Measurements from ENCODE around the gene NHSL1.

The NHSL1 gene

GRCh38 chr6:138451043-138451442 lies 48.3 kb downstream of the NHSL1 start:
- H3K4me3 Mint-ChIP-seq = no peak overlapping the region
- no peaks in the 10 kb centered on the region for H3K36me3 Mint-ChIP-seq

DNA sequence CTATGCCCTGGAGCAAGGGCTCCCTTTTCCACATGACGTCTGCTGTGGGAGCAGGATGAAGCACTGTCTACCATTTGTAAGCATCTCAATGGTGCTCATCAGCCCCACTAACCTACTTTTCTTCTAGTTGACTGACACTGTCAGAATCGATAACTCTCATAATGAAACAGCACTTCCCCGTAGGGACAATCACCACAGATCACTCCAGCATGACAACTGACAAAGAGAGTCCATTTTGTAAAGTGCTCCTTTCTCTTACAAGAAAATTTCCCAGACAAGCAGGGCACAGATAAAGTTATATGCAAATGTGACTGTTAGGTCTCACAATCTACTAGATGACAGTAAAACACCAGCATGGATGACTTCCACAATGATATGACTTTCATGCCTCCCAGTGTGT lies 48.8 kb downstream of the NHSL1 start:
- Mint-ChIP-seq H3K4me3 (no peak overlapping the region), H3K4me1 (peaks cover 13% of the 10 kb centered on the region), H3K27me3 (peaks cover 8% of the 10 kb centered on the region), H3K27ac (no peak overlapping the region), H3K36me3 (no peaks in the 10 kb centered on the region), H3K9me3 (peaks cover 3% of the 10 kb centered on the region)
- ATAC-seq (ENCODE audit: low read depth) (no peak), DNase-seq (ENCODE audit: low spot score in 2 of 2) (no peak)

More at GRCh38 chr6:138451043-138451442, 48.3 kb downstream of the NHSL1 start:
- H3K9me3 Mint-ChIP-seq = peaks cover 3% of the 10 kb centered on the region
- H3K27ac Mint-ChIP-seq = no peak overlapping the region
- ATAC-seq (ENCODE audit: low read depth) (no peak), DNase-seq (ENCODE audit: low spot score in 2 of 2) (no peak)
- H3K4me1 Mint-ChIP-seq = peaks cover 15% of the 10 kb centered on the region
- peaks cover 8% of the 10 kb centered on the region for H3K27me3 Mint-ChIP-seq

- H3K27me3 Mint-ChIP-seq = peaks cover 8% of the 10 kb centered on the region
- no peak overlapping the region for H3K4me3 Mint-ChIP-seq
- ATAC-seq (ENCODE audit: low read depth) (no peak), DNase-seq (ENCODE audit: low spot score in 2 of 2) (no peak)
- H3K36me3 Mint-ChIP-seq = no peaks in the 10 kb centered on the region
- no peak overlapping the region for H3K27ac Mint-ChIP-seq
- peaks cover 6% of the 10 kb centered on the region for H3K4me1 Mint-ChIP-seq
- peaks cover 3% of the 10 kb centered on the region for H3K9me3 Mint-ChIP-seq
Observed at GRCh38 chr6:138446821-138447220, 52.5 kb downstream of the NHSL1 start.

GRCh38 chr6:138443979-138444378 lies 55.3 kb downstream of the NHSL1 start:
- no peaks in the 10 kb centered on the region for H3K36me3 Mint-ChIP-seq
- ATAC-seq (ENCODE audit: low read depth) (no peak), DNase-seq (ENCODE audit: low spot score in 2 of 2) (no peak)
- H3K27ac Mint-ChIP-seq = no peak overlapping the region
- H3K4me3 Mint-ChIP-seq = no peak overlapping the region
- H3K9me3 Mint-ChIP-seq = no peaks in the 10 kb centered on the region
- no peaks in the 10 kb centered on the region for H3K4me1 Mint-ChIP-seq
- peaks cover 5% of the 10 kb centered on the region for H3K27me3 Mint-ChIP-seq

DNA sequence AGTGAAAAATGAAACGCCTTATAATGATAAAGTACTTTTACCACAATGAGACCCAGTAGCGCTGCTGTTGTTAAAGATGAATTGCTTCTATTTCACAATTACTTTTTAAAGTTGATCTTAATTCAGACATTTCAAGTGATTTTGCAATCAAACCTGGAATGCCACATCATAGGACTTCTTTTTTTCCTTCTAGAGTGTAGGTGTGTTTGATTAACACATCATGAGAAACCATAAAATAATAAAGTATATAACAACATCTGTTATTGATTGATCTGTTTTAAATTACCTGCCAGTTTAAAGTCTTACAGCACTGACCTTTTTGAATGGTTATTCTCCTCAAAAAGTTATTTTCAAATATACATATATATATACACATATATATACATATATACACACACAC lies 56.6 kb downstream of the NHSL1 start:
- H3K36me3 Mint-ChIP-seq = no peaks in the 10 kb centered on the region
- ATAC-seq (ENCODE audit: low read depth) (no peak), DNase-seq (ENCODE audit: low spot score in 2 of 2) (no peak)
- H3K4me1 Mint-ChIP-seq = no peaks in the 10 kb centered on the region
- H3K4me3 Mint-ChIP-seq = no peak overlapping the region
- peaks cover 5% of the 10 kb centered on the region for H3K27me3 Mint-ChIP-seq
- H3K9me3 Mint-ChIP-seq = no peaks in the 10 kb centered on the region
- H3K27ac Mint-ChIP-seq = no peak overlapping the region

DNA sequence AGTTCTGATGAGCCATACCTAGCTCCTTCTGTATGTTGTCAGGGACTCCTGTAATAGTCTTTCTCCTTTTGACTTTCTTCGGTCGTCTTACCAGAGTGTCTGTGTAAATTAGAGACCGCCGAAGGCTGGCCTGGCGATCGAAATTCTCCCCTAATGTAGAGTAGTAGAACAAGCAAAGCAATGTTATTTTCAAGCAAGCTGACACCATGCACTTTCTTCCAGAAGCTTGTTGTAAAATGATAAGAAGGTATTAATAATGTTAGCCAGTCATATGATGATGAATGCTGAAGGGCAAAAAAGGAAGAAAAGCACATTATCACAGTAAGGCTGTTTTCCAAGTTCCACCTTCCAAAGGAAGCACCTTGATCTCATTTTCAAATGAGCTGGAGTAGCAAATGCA lies 57.3 kb downstream of the NHSL1 start:
- Mint-ChIP-seq H3K9me3 (no peaks in the 10 kb centered on the region), H3K27ac (no peak overlapping the region), H3K4me3 (no peak overlapping the region), H3K36me3 (no peaks in the 10 kb centered on the region), H3K27me3 (peaks cover 6% of the 10 kb centered on the region), H3K4me1 (no peaks in the 10 kb centered on the region)
- ATAC-seq (ENCODE audit: low read depth) (no peak), DNase-seq (ENCODE audit: low spot score in 2 of 2) (no peak)

DNA sequence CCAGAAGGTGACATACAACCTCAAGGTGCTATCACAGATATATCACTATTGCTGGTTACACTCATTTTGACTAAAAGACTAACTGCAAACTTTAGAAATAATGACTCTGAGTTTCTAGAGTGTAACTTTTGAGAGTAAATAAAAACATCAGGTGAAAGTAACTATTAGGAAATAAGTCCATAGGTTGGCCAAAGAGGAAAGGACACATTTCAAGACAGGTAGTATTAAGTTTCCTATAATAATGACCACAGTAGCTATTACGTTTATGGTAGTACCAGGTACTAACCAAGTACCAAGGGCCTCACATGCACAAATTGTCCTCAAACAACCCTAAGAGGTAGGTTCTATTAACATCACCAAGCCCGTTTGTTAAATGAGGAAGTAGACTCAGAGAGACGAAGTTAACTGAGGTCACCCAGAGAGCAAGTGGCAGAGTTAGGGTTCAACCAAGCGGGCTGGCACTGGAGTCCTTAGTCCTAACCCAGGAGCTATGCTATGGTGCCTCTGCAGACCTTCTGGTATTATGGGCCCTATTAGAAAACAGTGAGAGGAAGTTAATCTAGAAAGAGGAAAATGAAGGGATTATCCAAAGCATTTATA lies 58.4 kb downstream of the NHSL1 start:
- ATAC-seq (ENCODE audit: low read depth) = peak; percentile 77

GRCh38 chr6:138440296-138440695 lies 59.0 kb downstream of the NHSL1 start:
- DNase-seq (ENCODE audit: low spot score in 2 of 2) = no peak
- Mint-ChIP-seq H3K4me3 (no peak overlapping the region), H3K36me3 (no peaks in the 10 kb centered on the region), H3K27ac (no peak overlapping the region), H3K4me1 (no peaks in the 10 kb centered on the region), H3K27me3 (peaks cover 2% of the 10 kb centered on the region), H3K9me3 (no peaks in the 10 kb centered on the region)
- ATAC-seq (ENCODE audit: low read depth) = no peak

More for the DNA sequence above, 58.4 kb downstream of the NHSL1 start:
- Mint-ChIP-seq H3K9me3 (no peaks in the 10 kb centered on the region), H3K27me3 (peaks cover 2% of the 10 kb centered on the region), H3K36me3 (no peaks in the 10 kb centered on the region), H3K27ac (no peak overlapping the region), H3K4me1 (no peaks in the 10 kb centered on the region), H3K4me3 (no peak overlapping the region)
- no peak for DNase-seq (ENCODE audit: low spot score in 2 of 2)

GRCh38 chr6:138439546-138439945 lies 59.7 kb downstream of the NHSL1 start:
- no peak overlapping the region for H3K4me3 Mint-ChIP-seq
- H3K4me1 Mint-ChIP-seq = peaks cover 3% of the 10 kb centered on the region
- ATAC-seq (ENCODE audit: low read depth) = no peak
- peaks cover 2% of the 10 kb centered on the region for H3K27me3 Mint-ChIP-seq
- no peak overlapping the region for H3K27ac Mint-ChIP-seq
- no peak for DNase-seq (ENCODE audit: low spot score in 2 of 2)
- no peaks in the 10 kb centered on the region for H3K36me3 Mint-ChIP-seq
- H3K9me3 Mint-ChIP-seq = no peaks in the 10 kb centered on the region

- Mint-ChIP-seq H3K4me3 (no peak overlapping the region), H3K4me1 (peaks cover 9% of the 10 kb centered on the region), H3K9me3 (no peaks in the 10 kb centered on the region), H3K27ac (no peak overlapping the region), H3K36me3 (no peaks in the 10 kb centered on the region), H3K27me3 (peaks cover 9% of the 10 kb centered on the region)
- no peak for DNase-seq (ENCODE audit: low spot score in 2 of 2)
- ATAC-seq (ENCODE audit: low read depth) = peak; percentile 45
Observed at GRCh38 chr6:138434925-138435324, 64.4 kb downstream of the NHSL1 start.

- Mint-ChIP-seq H3K9me3 (no peaks in the 10 kb centered on the region), H3K27me3 (peaks cover 12% of the 10 kb centered on the region), H3K4me1 (peaks cover 11% of the 10 kb centered on the region), H3K36me3 (no peaks in the 10 kb centered on the region), H3K4me3 (no peak overlapping the region), H3K27ac (no peak overlapping the region)
- ATAC-seq (ENCODE audit: low read depth) = no peak
- no peak for DNase-seq (ENCODE audit: low spot score in 2 of 2)
Observed at GRCh38 chr6:138434096-138434495, 65.2 kb downstream of the NHSL1 start.

- no peak for ATAC-seq (ENCODE audit: low read depth)
- no peak overlapping the region for H3K27ac Mint-ChIP-seq
Observed at GRCh38 chr6:138432063-138432356, 67.3 kb downstream of the NHSL1 start.

GRCh38 chr6:138431256-138432062 lies 67.8 kb downstream of the NHSL1 start:
- Mint-ChIP-seq H3K4me3 (no peak overlapping the region), H3K27ac (no peak overlapping the region), H3K9me3 (no peaks in the 10 kb centered on the region), H3K36me3 (no peaks in the 10 kb centered on the region), H3K27me3 (peaks cover 11% of the 10 kb centered on the region), H3K4me1 (peaks cover 11% of the 10 kb centered on the region)
- peak; percentile 64 for ATAC-seq (ENCODE audit: low read depth)
- no peak for DNase-seq (ENCODE audit: low spot score in 2 of 2)

More at GRCh38 chr6:138432063-138432356, 67.3 kb downstream of the NHSL1 start:
- no peaks in the 10 kb centered on the region for H3K9me3 Mint-ChIP-seq
- no peak overlapping the region for H3K4me3 Mint-ChIP-seq
- no peaks in the 10 kb centered on the region for H3K36me3 Mint-ChIP-seq
- no peak for DNase-seq (ENCODE audit: low spot score in 2 of 2)
- H3K4me1 Mint-ChIP-seq = peaks cover 11% of the 10 kb centered on the region
- peaks cover 11% of the 10 kb centered on the region for H3K27me3 Mint-ChIP-seq

DNA sequence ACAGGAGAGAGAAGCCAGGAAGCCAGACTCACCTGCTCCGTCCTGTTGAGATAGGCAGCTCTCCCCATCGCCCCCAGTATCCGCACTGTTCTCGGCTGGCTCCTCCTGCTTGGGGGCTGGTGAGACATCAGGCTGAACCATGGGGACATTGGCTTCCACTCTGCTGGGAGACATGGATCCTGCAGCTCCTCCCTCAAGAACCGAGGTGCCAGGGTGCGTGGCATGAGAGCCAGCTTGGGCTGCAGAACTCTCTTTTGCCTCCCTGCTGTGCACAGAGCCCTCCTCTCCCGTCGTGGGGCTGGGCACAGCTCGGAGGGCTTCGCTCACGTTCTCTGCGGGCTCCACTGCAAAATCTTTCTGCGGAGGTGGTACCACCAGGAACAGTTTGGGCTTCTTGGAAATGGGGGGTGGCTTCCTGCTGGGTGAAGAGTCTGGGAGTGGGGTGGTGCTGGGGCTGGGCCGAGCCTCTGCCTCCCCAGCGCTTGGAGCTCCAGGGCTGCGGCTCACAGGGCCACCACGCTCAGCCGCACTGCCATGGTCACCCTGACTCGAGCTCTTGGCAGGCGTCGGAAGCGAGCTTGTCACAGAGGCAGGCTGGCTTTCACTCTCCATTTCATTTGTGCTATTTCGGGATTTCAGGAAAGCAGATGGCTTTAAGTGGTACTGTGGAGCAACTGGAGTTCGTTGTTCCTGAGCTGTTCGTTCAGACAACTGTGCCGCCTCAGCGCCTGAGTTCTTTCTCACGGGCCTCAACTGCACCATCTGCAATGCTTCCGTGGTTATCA lies 68.7 kb downstream of the NHSL1 start:
- no peaks in the 10 kb centered on the region for H3K9me3 Mint-ChIP-seq
- H3K4me3 Mint-ChIP-seq = no peak overlapping the region
- DNase-seq (ENCODE audit: low spot score in 2 of 2) = no peak
- H3K4me1 Mint-ChIP-seq = peaks cover 11% of the 10 kb centered on the region
- no peak for ATAC-seq (ENCODE audit: low read depth)
- H3K36me3 Mint-ChIP-seq = no peaks in the 10 kb centered on the region
- no peak overlapping the region for H3K27ac Mint-ChIP-seq
- peaks cover 11% of the 10 kb centered on the region for H3K27me3 Mint-ChIP-seq

Data from memory B cell (primary cell).